SK-N-SH (cell line): ENCODE data around the gene MICB. TPM values are rescaled to one million over a fixed set of nuclear protein-coding genes. Genes with fewer than 3 reads are reported as not detected.

Source experiments
- CTCF ChIA-PET: fragments of 300-600, 350-600 bp; formaldehyde crosslinking; extraction: SDS; loops from one replicate; lab custom pipeline; 2021; lab: Yijun Ruan, JAX
- POLR2A ChIA-PET: fragments of 350-600 bp; sonication (Branson Sonifier 250); formaldehyde crosslinking; extraction: SDS; loops from one replicate; lab custom pipeline; 2020; ENCODE audit warnings: antibody characterized with exemption, inconsistent platforms; lab: Yijun Ruan, JAX
- DNase-seq: peaks from one replicate; pipeline ENCODE4 v3.0.0; 2012
- H2AFZ ChIP-seq: fragments of 200-600 bp; sonication (generic); 2 replicates; pipeline ENCODE4 v1.8.1; 2016; ENCODE audit warnings: antibody characterized with exemption, mild to moderate bottlenecking, low read depth
- H3F3A ChIP-seq: fragments of 200-600 bp; sonication (generic); replicated peaks from 2 replicates; pipeline ENCODE3; 2016; ENCODE audit warnings: antibody characterized with exemption, mild to moderate bottlenecking; ENCODE audit not compliant: insufficient read depth
- H3K27ac ChIP-seq, 2 experiments: fragments of 200-500 bp in 1 of 2; fragments of 200-600 bp in 1 of 2; sonication (Bioruptor generic) in 1 of 2; sonication (generic), shearing (Covaris generic) in 1 of 2; 2 replicates each; pipeline versions ENCODE4 v1.5.1 to v1.6.1; 2014 to 2016; ENCODE audit warnings: low read depth in 2 of 2, inconsistent platforms in 1 of 2, low read length in 1 of 2, mild to moderate bottlenecking in 1 of 2, mixed read lengths in 1 of 2
- H3K27me3 ChIP-seq: fragments of 200-600 bp; sonication (generic), shearing (Covaris generic); 2 replicates; pipeline ENCODE4 v1.6.1; 2016; ENCODE audit warnings: mixed run types; ENCODE audit not compliant: insufficient read depth
- H3K36me3 ChIP-seq, 2 experiments: fragments of 200-500 bp in 1 of 2; fragments of 200-600 bp in 1 of 2; sonication (Bioruptor generic) in 1 of 2; sonication (generic) in 1 of 2; replicated peaks in 1 of 2; 2 replicates each; pipeline versions ENCODE3 to v1.5.1; 2014 to 2016; ENCODE audit warnings: low read length in 1 of 2, mild to moderate bottlenecking in 1 of 2; ENCODE audit not compliant: insufficient read depth in 2 of 2, control insufficient read depth in 1 of 2
- H3K4me1 ChIP-seq, 2 experiments: fragments of 200-500 bp in 1 of 2; fragments of 200-600 bp in 1 of 2; sonication (Bioruptor generic) in 1 of 2; sonication (generic), shearing (Covaris generic) in 1 of 2; 2 replicates each; pipeline versions ENCODE4 v1.5.1 to v1.6.1; 2014 to 2016; ENCODE audit warnings: low read depth in 1 of 2, low read length in 1 of 2, mixed run types in 1 of 2; ENCODE audit not compliant: insufficient read depth in 2 of 2, control insufficient read depth in 1 of 2
- H3K4me2 ChIP-seq: fragments of 200-600 bp; sonication (generic), shearing (Covaris generic); 2 replicates; pipeline ENCODE4 v1.6.1; 2017; ENCODE audit warnings: mixed run types
- H3K4me3 ChIP-seq, 2 experiments: fragments of 200-500 bp in 1 of 2; fragments of 200-600 bp in 1 of 2; sonication (Bioruptor generic) in 1 of 2; sonication (generic), shearing (Covaris generic) in 1 of 2; 2 replicates each; pipeline versions ENCODE4 v1.5.1 to v1.8.1; 2014 to 2016; ENCODE audit warnings: low read depth in 2 of 2, inconsistent platforms in 1 of 2, low read length in 1 of 2, mild to moderate bottlenecking in 1 of 2, mixed read lengths in 1 of 2, moderate library complexity in 1 of 2
- H3K79me2 ChIP-seq: fragments of 200-600 bp; sonication (generic); 2 replicates; pipeline ENCODE4 v1.8.1; 2017; ENCODE audit warnings: mild to moderate bottlenecking; ENCODE audit not compliant: insufficient read depth
- H3K9ac ChIP-seq: fragments of 200-600 bp; sonication (generic); 2 replicates; pipeline ENCODE4 v1.6.1; 2017; ENCODE audit warnings: mixed run types
- H3K9me2 ChIP-seq: fragments of 200-600 bp; sonication (generic); 2 replicates; pipeline ENCODE4 v1.6.1; 2017; ENCODE audit warnings: mixed run types
- H3K9me3 ChIP-seq: fragments of 200-600 bp; sonication (generic); 2 replicates; pipeline ENCODE4 v1.6.1; 2017; ENCODE audit warnings: mixed run types, mild to moderate bottlenecking, moderate library complexity
- H4K20me1 ChIP-seq: fragments of 200-600 bp; sonication (generic); 2 replicates; pipeline ENCODE4 v1.6.1; 2017; ENCODE audit warnings: mild to moderate bottlenecking, mixed run types; ENCODE audit not compliant: insufficient read depth
- CHD2 ChIP-seq: fragments of 150-350 bp; IDR thresholded peaks from 2 replicates; pipeline ENCODE4 v1.6.1; 2018; ENCODE audit warnings: low read length; ENCODE audit not compliant: partially characterized antibody
- CTCF ChIP-seq: fragments of 200-600 bp; sonication (generic); IDR thresholded peaks from 2 replicates; pipeline ENCODE4 v1.6.1; 2017; ENCODE audit warnings: antibody characterized with exemption, mild to moderate bottlenecking, moderate library complexity
- EP300 ChIP-seq, 2 experiments: IDR thresholded peaks; 2 replicates each; pipeline versions ENCODE4 v1.4.0 to v1.6.1; 2012; ENCODE audit warnings: borderline replicate concordance in 1 of 2, low read depth in 1 of 2, low read length in 1 of 2
- JUND ChIP-seq: IDR thresholded peaks from 2 replicates; pipeline ENCODE4 v1.4.0; 2012
- RAD21 ChIP-seq: IDR thresholded peaks from 2 replicates; pipeline ENCODE4 v1.6.1; 2012; ENCODE audit warnings: mild to moderate bottlenecking, low read length
- RCOR1 ChIP-seq: fragments of 150-350 bp; IDR thresholded peaks from 2 replicates; pipeline ENCODE4 v1.6.1; 2017; ENCODE audit warnings: antibody characterized with exemption, low read length
- REST ChIP-seq: IDR thresholded peaks from 2 replicates; pipeline ENCODE4 v1.6.1; 2012; ENCODE audit warnings: mild to moderate bottlenecking, low read depth, low read length, moderate library complexity
- RFX5 ChIP-seq: IDR thresholded peaks from 2 replicates; pipeline ENCODE4 v1.6.1; 2012; ENCODE audit warnings: mild to moderate bottlenecking, improper control_type of control experiment, low read length
- SIN3A ChIP-seq: IDR thresholded peaks from 2 replicates; pipeline ENCODE4 v1.6.1; 2012; ENCODE audit warnings: low read depth, mild to moderate bottlenecking, low read length, moderate library complexity, borderline replicate concordance
- SMC3 ChIP-seq: IDR thresholded peaks from 2 replicates; pipeline ENCODE4 v1.6.1; 2012; ENCODE audit warnings: low read depth, low read length, improper control_type of control experiment
- TCF12 ChIP-seq: IDR thresholded peaks from 2 replicates; pipeline ENCODE4 v1.4.0; 2012
- TEAD4 ChIP-seq: IDR thresholded peaks from 2 replicates; pipeline ENCODE4 v1.4.0; 2012; ENCODE audit warnings: mild to moderate bottlenecking, borderline replicate concordance; ENCODE audit not compliant: insufficient read depth
- USF1 ChIP-seq: IDR thresholded peaks from 2 replicates; pipeline ENCODE4 v1.4.0; 2012; ENCODE audit warnings: low read depth, borderline replicate concordance
- YY1 ChIP-seq: IDR thresholded peaks from 2 replicates; pipeline ENCODE4 v1.4.0; 2012; ENCODE audit warnings: low read depth, mild to moderate bottlenecking
- WGBS: methylation state at CpG from one replicate; pipeline ENCODE4 v1.1.6; 2017; ENCODE audit warnings: low lambda C conversion rate; 5-methylcytosine and 5-hydroxymethylcytosine counted together
- polyA plus RNA-seq, 3 experiments: library from polyadenylated mRNA; depleted of rRNA; stranded (reverse); fragments of >200 nt; gene quantifications; 2 replicates each; pipeline ENCODE4 v1.2.3, GENCODE V29; 2012
- TF ChIP-seq, protein P1 (sequence below): IDR thresholded peaks from 2 replicates; pipeline ENCODE4 v1.4.0; 2012; ENCODE audit warnings: low read depth
- TF ChIP-seq, protein P2 (sequence below): fragments of 150-350 bp; IDR thresholded peaks from 2 replicates; pipeline ENCODE4 v1.6.1; 2017; ENCODE audit warnings: antibody characterized with exemption, low read length, low read depth, borderline replicate concordance

MICB gene
- polyA plus RNA-seq, 1 of the 3 experiments (the other 2 are of a cell fraction): 9.7 TPM

- WGBS: 2% methylated on average over 32 of the region's 58 CpGs
- no peaks in the 10 kb centered on the region for H3K9me3 ChIP-seq
- TF ChIP-seq RFX5: no peak
- TF ChIP-seq TEAD4: no peak
- TF ChIP-seq EP300 (IDR thresholded peaks at IDR 0.05; ENCODE audit: borderline replicate concordance in 1 of 2, low read depth in 1 of 2, low read length in 1 of 2): no peak
- TF ChIP-seq, protein P1, sequence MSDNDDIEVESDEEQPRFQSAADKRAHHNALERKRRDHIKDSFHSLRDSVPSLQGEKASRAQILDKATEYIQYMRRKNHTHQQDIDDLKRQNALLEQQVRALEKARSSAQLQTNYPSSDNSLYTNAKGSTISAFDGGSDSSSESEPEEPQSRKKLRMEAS: no peak
- no peak for TF ChIP-seq CHD2
- TF ChIP-seq REST: no peak
- TF ChIP-seq CTCF: peak; percentile 80
- TF ChIP-seq SIN3A: 0 out of 2 replicates have a peak, but pooled peaks have one; percentile 33
- TF ChIP-seq, protein P2, sequence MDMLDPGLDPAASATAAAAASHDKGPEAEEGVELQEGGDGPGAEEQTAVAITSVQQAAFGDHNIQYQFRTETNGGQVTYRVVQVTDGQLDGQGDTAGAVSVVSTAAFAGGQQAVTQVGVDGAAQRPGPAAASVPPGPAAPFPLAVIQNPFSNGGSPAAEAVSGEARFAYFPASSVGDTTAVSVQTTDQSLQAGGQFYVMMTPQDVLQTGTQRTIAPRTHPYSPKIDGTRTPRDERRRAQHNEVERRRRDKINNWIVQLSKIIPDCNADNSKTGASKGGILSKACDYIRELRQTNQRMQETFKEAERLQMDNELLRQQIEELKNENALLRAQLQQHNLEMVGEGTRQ: no peak
- TF ChIP-seq TCF12: no peak
- TF ChIP-seq YY1: no peak
- TF ChIP-seq JUND: no peak
- TF ChIP-seq SMC3: peak; percentile 47
- no peak for TF ChIP-seq RCOR1
- peak; percentile 61 for TF ChIP-seq RAD21
- TF ChIP-seq USF1: no peak
These were observed 3.9 kb upstream of the MICB start for GRCh38 chr6:31493875-31494694.

More at GRCh38 chr6:31493875-31494694, 3.9 kb upstream of the MICB start:
- Histone ChIP-seq H3F3A (peaks cover 21% of the 10 kb centered on the region), H3K27ac (peak overlapping the region in 1 of 2 experiments; percentile 67; a peak in 2 of 4 replicates), H3K27me3 (no peaks in the 10 kb centered on the region; the same call in 1 of the 2 replicates), H3K9me2 (no peaks in the 10 kb centered on the region), H3K36me3 (no peaks in the 10 kb centered on the region), H3K4me3 (peak overlapping the region; percentile 49 to 80), H3K79me2 (no peaks in the 10 kb centered on the region; the same call in 1 of the 2 replicates), H2AFZ (peak overlapping the region; percentile 94), H3K9ac (peak overlapping the region; percentile 78), H3K4me2 (peak overlapping the region; percentile 84), H4K20me1 (no peaks in the 10 kb centered on the region), H3K4me1 (peaks cover 3 to 7% of the 10 kb centered on the region in 2 experiments; a peak in 2 of 4 replicates)
- ChIA-PET CTCF (interaction anchor here (1.0 to 6.8 kb wide), 8 partner anchors 13 to 104 kb away, joined by 3 to 40 read pairs (median 4); partner anchors contain the start of genes ATP6V1G2 and NFKBIL1), POLR2A (no interaction called here)
- DNase-seq: peak; percentile 62
